Small intestine (tissue), 16 donors: ENCODE data around the gene SOD1. TPM values are rescaled to one million over a fixed set of nuclear protein-coding genes. Genes with fewer than 3 reads are reported as not detected.

Source experiments
- DNase-seq, 2 donors: peaks; one replicate each; pipeline versions ENCODE4 v3.0.0 to v3.0.0-alpha.2; 2013
- FAIRE-seq: peaks from 2 replicates; lab custom pipeline; 2012; peaks lifted over from hg19 to GRCh38; lab: Jason Lieb, UNC
- H3K27ac ChIP-seq, 3 donors: one replicate each; pipeline ENCODE4 v1.5.1; 2013; ENCODE audit warnings: low read length in 2 of 3, mild to moderate bottlenecking in 2 of 3, control low read depth in 1 of 3, inconsistent platforms in 1 of 3, low read depth in 1 of 3, moderate library complexity in 1 of 3
- H3K27me3 ChIP-seq, 3 donors: one replicate each; pipeline ENCODE4 v1.6.1; 2013; ENCODE audit warnings: low read length in 3 of 3, inconsistent platforms in 1 of 3; ENCODE audit not compliant: control insufficient read depth in 3 of 3, insufficient read depth in 3 of 3
- H3K36me3 ChIP-seq, 3 donors: one replicate each; pipeline ENCODE4 v1.6.1; 2013; ENCODE audit warnings: low read length in 3 of 3, inconsistent platforms in 1 of 3, low read depth in 1 of 3, mild to moderate bottlenecking in 1 of 3, moderate library complexity in 1 of 3; ENCODE audit not compliant: control insufficient read depth in 3 of 3, insufficient read depth in 2 of 3
- H3K4me1 ChIP-seq, 3 donors: one replicate each; pipeline ENCODE4 v1.6.1; 2013; ENCODE audit warnings: low read length in 2 of 3, inconsistent platforms in 1 of 3, low read depth in 1 of 3, mild to moderate bottlenecking in 1 of 3, moderate library complexity in 1 of 3; ENCODE audit not compliant: control insufficient read depth in 3 of 3, insufficient read depth in 2 of 3
- H3K4me3 ChIP-seq, 3 donors: one replicate each; pipeline ENCODE4 v1.5.1; 2013; ENCODE audit warnings: low read length in 3 of 3, control low read depth in 1 of 3, inconsistent platforms in 1 of 3, low read depth in 1 of 3, mild to moderate bottlenecking in 1 of 3, moderate library complexity in 1 of 3
- H3K9me3 ChIP-seq, 2 donors: one replicate each; pipeline ENCODE4 v1.6.1; 2013; ENCODE audit warnings: low read depth in 1 of 2, low read length in 1 of 2; ENCODE audit not compliant: control insufficient read depth in 2 of 2, insufficient read depth in 1 of 2
- WGBS, 3 donors: extraction: QIAGEN DNeasy Blood & Tissue Kit; methylation state at CpG; one replicate each; pipeline ENCODE4 v1.1.7; 2013; 5-methylcytosine and 5-hydroxymethylcytosine counted together
- long read RNA-seq, 10 donors: transcript quantifications; one replicate each; lab custom pipeline, GENCODE V29; 2026
- polyA plus RNA-seq, 4 donors: library from polyadenylated mRNA; stranded (reverse) in 3 of 4; unstranded in 1 of 4; fragments of 200-250 nt in 3 of 4; fragments of 120-200 nt in 1 of 4; gene quantifications; one replicate each; pipeline versions ENCODE4 v1.2.1 to v1.2.3, GENCODE V29; 2013
- donor health status: healthy with polysubstance abuse.
- donor health status: control.
- donor health status: control.
- donor health status: Bipolar disorder and iron deficiency.
- donor health status: healthy.

The SOD1 gene
- polyA plus RNA-seq, result 1,000 to 10,000 TPM in 1 of 4 donors, 100 to 1,000 TPM in 3; 163 to 1,515 (median 759) TPM
- long read RNA-seq, donor 1, transcript SOD1-201 (5 exons, 966 nt), result major isoform, 336 of 419 reads
- long read RNA-seq, donor 1, partial matches to known transcripts, result 57 of 419 reads
- long read RNA-seq, donor 1, other reads (novel, unspliced or antisense), result 26 of 419 reads
- long read RNA-seq, donor 2, transcript SOD1-201 (5 exons, 966 nt), result major isoform, 65 of 81 reads
- long read RNA-seq, donor 2, partial matches to known transcripts, result 11 of 81 reads
- long read RNA-seq, donor 2, other reads (novel, unspliced or antisense), result 5 of 81 reads
- long read RNA-seq, donor 3, transcript SOD1-201 (5 exons, 966 nt), result major isoform, 87 of 123 reads
- long read RNA-seq, donor 3, partial matches to known transcripts, result 29 of 123 reads
- long read RNA-seq, donor 3, other reads (novel, unspliced or antisense), result 7 of 123 reads
- long read RNA-seq, donor 4, transcript SOD1-201 (5 exons, 966 nt), result major isoform, 5 of 5 reads
- long read RNA-seq, donor 4, partial matches to known transcripts, result 0 of 5 reads
- long read RNA-seq, donor 4, other reads (novel, unspliced or antisense), result 0 of 5 reads
- long read RNA-seq, donor 5, transcript SOD1-201 (5 exons, 966 nt), result major isoform, 42 of 57 reads
- long read RNA-seq, donor 5, partial matches to known transcripts, result 15 of 57 reads
- long read RNA-seq, donor 5, other reads (novel, unspliced or antisense), result 0 of 57 reads
- long read RNA-seq, donor 6, transcript SOD1-201 (5 exons, 966 nt), result major isoform, 108 of 153 reads
- long read RNA-seq, donor 6, partial matches to known transcripts, result 45 of 153 reads
- long read RNA-seq, donor 6, other reads (novel, unspliced or antisense), result 0 of 153 reads
- long read RNA-seq, donor 7, transcript SOD1-201 (5 exons, 966 nt), result major isoform, 393 of 517 reads
- long read RNA-seq, donor 7, partial matches to known transcripts, result 86 of 517 reads
- long read RNA-seq, donor 7, other reads (novel, unspliced or antisense), result 37 of 517 reads
- long read RNA-seq, donor 8, transcript SOD1-201 (5 exons, 966 nt), result major isoform, 21 of 21 reads
- long read RNA-seq, donor 8, partial matches to known transcripts, result 0 of 21 reads
- long read RNA-seq, donor 8, other reads (novel, unspliced or antisense), result 0 of 21 reads
- long read RNA-seq, donor 9, transcript SOD1-201 (5 exons, 966 nt), result major isoform, 44 of 44 reads
- long read RNA-seq, donor 9, partial matches to known transcripts, result 0 of 44 reads
- long read RNA-seq, donor 9, other reads (novel, unspliced or antisense), result 0 of 44 reads
- long read RNA-seq, donor 10, transcript SOD1-201 (5 exons, 966 nt), result major isoform, 181 of 241 reads
- long read RNA-seq, donor 10, partial matches to known transcripts, result 43 of 241 reads
- long read RNA-seq, donor 10, other reads (novel, unspliced or antisense), result 16 of 241 reads

GRCh38 chr21:31659536-31660258 lies at the start of gene SOD1:
TSS of gene SOD1 (plus strand) at chr21:31659693. CDS start at chr21:31659770, 77 bp downstream.
- DNase-seq (peak; percentile 94 to 96), FAIRE-seq (no peak)
- Histone ChIP-seq H3K4me1 (peaks cover 0 to 8% (median 8%) of the 10 kb centered on the region in 3 donors), H3K9me3 (no peaks in the 10 kb centered on the region), H3K27ac (peak within 1 kb of the TSS; percentile 65 to 96 (median 94)), H3K27me3 (no peaks in the 10 kb centered on the region), H3K4me3 (peak within 1 kb of the TSS; percentile 70 to 91 (median 86)), H3K36me3 (peaks cover 4 to 6% (median 4%) of the 10 kb centered on the region in 3 donors)
- WGBS, 3 donors, result 0 to 1% (median 0%) methylated on average over 49 to 87 of the region's 87 CpGs

GRCh38 chr21:31611445-31611844 lies 48.0 kb upstream of the SOD1 start:
- no peak overlapping the region for H3K4me3 ChIP-seq
- H3K27me3 ChIP-seq, result peaks cover 0 to 4% (median 0%) of the 10 kb centered on the region in 3 donors
- H3K4me1 ChIP-seq, result no peaks in the 10 kb centered on the region
- no peak for DNase-seq
- no peaks in the 10 kb centered on the region for H3K9me3 ChIP-seq
- FAIRE-seq, result no peak
- H3K36me3 ChIP-seq, result no peaks in the 10 kb centered on the region
- WGBS, 3 donors, result 91 to 93% (median 93%) methylated on average over 7 of the region's 7 CpGs
- no peak overlapping the region for H3K27ac ChIP-seq

DNA sequence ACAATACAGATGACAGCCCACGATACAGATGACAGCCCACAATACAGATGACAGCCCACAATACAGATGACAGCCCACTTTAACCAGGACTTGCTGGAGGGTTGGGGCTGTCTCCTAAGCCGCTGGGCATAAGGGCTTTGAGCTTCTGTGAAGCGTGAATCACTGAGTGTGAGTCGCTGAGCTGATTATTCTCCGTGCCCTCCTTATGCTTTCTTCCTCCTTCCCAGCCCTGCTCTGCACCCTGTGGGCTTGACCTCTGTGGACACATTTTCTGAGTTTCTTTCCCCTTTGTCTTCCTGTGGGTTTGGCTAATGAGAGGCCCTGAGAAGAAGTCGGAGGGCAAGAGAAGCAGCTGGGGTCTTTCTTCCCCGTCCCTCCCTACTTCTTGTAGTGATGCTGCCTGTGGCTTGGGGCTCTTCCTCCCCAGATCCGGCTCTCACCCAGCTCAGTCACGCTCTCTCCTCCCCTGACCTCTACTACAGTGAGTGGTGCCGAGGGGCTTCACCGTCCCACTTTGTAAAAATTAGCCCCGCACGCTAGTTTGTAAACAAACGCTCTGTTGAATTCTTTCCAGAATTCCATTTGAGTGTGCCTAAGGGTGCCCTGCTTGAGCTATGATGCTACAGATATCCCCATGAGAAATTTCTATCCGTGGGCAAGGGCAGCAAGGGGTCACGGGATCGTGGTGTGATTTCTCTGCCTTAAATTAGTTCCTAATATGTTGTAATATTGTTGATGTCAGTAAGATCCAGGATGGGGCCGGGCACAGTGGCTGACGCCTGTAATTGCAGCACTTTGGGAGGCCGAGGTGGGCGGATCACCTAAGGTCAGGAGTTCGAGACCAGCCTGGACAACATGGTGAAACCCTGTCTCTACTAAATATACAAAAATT lies 46.4 kb upstream of the SOD1 start:
- Histone ChIP-seq H3K9me3 (no peaks in the 10 kb centered on the region), H3K27me3 (peaks cover 0 to 4% (median 0%) of the 10 kb centered on the region in 3 donors), H3K4me3 (no peak overlapping the region), H3K36me3 (no peaks in the 10 kb centered on the region), H3K4me1 (no peaks in the 10 kb centered on the region), H3K27ac (no peak overlapping the region)
- WGBS, 3 donors, result 57 to 70% (median 69%) methylated on average over 22 of the region's 22 CpGs
- FAIRE-seq (no peak), DNase-seq (no peak)

DNA sequence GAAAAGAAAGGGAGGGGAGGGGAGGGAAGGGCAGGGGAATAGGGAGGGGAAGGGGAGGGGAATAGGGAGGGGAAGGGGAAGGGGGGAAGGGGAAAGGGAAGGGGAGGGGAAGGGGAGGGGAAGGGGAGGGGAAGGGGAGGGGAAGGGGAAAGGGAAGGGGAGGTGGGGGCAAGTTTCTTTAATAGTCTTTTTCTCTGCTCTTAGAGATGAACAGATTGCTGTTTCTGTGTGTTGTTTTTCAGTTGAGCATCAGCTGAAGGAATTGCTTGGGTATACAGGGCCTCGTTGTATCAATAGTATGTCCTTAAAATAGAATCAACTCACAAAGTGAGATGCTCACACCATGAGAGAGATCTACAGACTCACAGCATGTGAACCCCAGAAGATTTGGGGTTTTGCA lies 44.8 kb upstream of the SOD1 start:
- 50 to 71% (median 58%) methylated on average over 1 of the region's 1 CpG for WGBS, 3 donors
- FAIRE-seq, result no peak

GRCh38 chr21:31616216-31616615 lies 43.3 kb upstream of the SOD1 start:
- H3K4me1 ChIP-seq, result no peaks in the 10 kb centered on the region
- H3K4me3 ChIP-seq, result no peak overlapping the region
- H3K9me3 ChIP-seq, result peaks cover 0 to 3% of the 10 kb centered on the region in 2 donors
- no peaks in the 10 kb centered on the region for H3K36me3 ChIP-seq
- FAIRE-seq, result no peak
- 70 to 80% (median 73%) methylated on average over 9 of the region's 9 CpGs for WGBS, 3 donors
- no peak for DNase-seq
- H3K27me3 ChIP-seq, result peaks cover 0 to 4% (median 0%) of the 10 kb centered on the region in 3 donors
- H3K27ac ChIP-seq, result no peak overlapping the region

More for the DNA sequence above, 44.8 kb upstream of the SOD1 start:
- Histone ChIP-seq H3K27ac (no peak overlapping the region), H3K27me3 (peaks cover 0 to 4% (median 0%) of the 10 kb centered on the region in 3 donors), H3K4me1 (no peaks in the 10 kb centered on the region), H3K4me3 (no peak overlapping the region), H3K36me3 (no peaks in the 10 kb centered on the region), H3K9me3 (peaks cover 0 to 3% of the 10 kb centered on the region in 2 donors)
- no peak for DNase-seq

DNA sequence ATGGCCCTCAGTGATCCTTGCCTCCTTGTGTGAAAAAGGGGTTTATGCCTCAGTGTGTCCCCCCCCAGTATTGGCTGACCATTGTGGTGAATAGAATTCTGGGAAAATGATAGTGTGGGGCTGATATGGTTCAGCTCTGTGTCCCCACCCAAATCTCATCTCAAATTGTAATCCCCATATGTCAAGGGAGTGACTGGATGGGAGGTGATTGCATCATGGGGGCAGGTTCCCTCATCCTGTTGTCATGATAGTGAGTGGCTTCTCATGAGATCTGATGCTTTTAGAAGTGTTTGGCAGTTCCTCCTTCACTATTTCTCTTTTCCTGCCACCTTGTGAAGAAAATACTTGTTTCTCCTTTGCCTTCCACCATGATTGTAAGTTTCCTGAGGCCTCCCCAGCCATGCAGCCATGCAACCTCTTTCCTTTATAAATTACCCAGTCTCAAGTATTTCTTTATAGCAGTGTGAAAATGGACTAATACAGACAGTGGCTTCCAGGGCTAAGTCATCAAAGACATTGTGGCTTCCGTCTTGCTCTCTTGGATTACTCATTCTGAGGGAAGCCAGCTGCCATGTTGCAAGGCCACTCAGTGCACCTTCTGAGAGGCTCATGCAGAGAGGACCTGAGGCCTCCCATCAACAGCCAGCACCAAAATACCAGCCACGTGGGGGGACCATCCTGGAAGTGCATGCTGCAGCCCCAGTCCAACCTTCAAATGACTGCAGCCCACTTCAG lies 40.6 kb upstream of the SOD1 start:
- Histone ChIP-seq H3K4me3 (no peak overlapping the region), H3K27ac (no peak overlapping the region), H3K27me3 (no peaks in the 10 kb centered on the region), H3K4me1 (peaks cover 0 to 2% (median 0%) of the 10 kb centered on the region in 3 donors), H3K36me3 (no peaks in the 10 kb centered on the region), H3K9me3 (peaks cover 0 to 3% of the 10 kb centered on the region in 2 donors)
- FAIRE-seq (no peak), DNase-seq (no peak)
- WGBS, 3 donors, result 63 to 83% (median 81%) methylated on average over 2 of the region's 2 CpGs
